Astrocyte of the cerebellum (primary cell): ENCODE results near the gene OPCML.

Experiments used
- DNase-seq: peaks from one replicate; pipeline ENCODE4 v3.0.0-alpha.2; 2011; ENCODE audit warnings: low read depth
- H3K4me3 ChIP-seq: 2 replicates; pipeline ENCODE4 v1.5.1; 2011; ENCODE audit warnings: mild to moderate bottlenecking, low read depth, low read length, moderate library complexity
- CTCF ChIP-seq: IDR thresholded peaks from 2 replicates; pipeline ENCODE4 v1.5.1; 2012; ENCODE audit warnings: low read length, low read depth, moderate library complexity, mild to moderate bottlenecking; ENCODE audit errors: missing control alignments
- in situ Hi-C: cut with HindIII; loops from 2 replicates; pipeline ENCODE4 v1.10.0; 2017; ENCODE audit warnings: low sequenced_read_pairs

Gene OPCML

GRCh38 chr11:132680584-132680983, 851.7 kb downstream of the OPCML start:
- in situ Hi-C loops = no loop called here
- no peak overlapping the region for H3K4me3 ChIP-seq
- TF ChIP-seq CTCF = no peak
- DNase-seq = no peak

- DNase-seq = no peak
- TF ChIP-seq CTCF = no peak
- H3K4me3 ChIP-seq = no peak overlapping the region
- in situ Hi-C loops = no loop called here
Measured at GRCh38 chr11:132674151-132674550, 858.1 kb downstream of the OPCML start.

- no peak for DNase-seq
- H3K4me3 ChIP-seq = no peak overlapping the region
- in situ Hi-C loops = no loop called here
- no peak for TF ChIP-seq CTCF
Measured at GRCh38 chr11:132671851-132672370, 860.4 kb downstream of the OPCML start.

GRCh38 chr11:132670921-132671675, 861.2 kb downstream of the OPCML start:
- no peak overlapping the region for H3K4me3 ChIP-seq
- in situ Hi-C loops = no loop called here
- no peak for DNase-seq
- TF ChIP-seq CTCF = no peak

GRCh38 chr11:132669949-132670348, 862.4 kb downstream of the OPCML start:
- DNase-seq = no peak
- in situ Hi-C loops = no loop called here
- no peak for TF ChIP-seq CTCF
- H3K4me3 ChIP-seq = no peak overlapping the region

- in situ Hi-C loops = no loop called here
- TF ChIP-seq CTCF = no peak
Measured at GRCh38 chr11:132665205-132665604, 867.1 kb downstream of the OPCML start.

More at GRCh38 chr11:132665205-132665604, 867.1 kb downstream of the OPCML start:
- DNase-seq = no peak
- no peak overlapping the region for H3K4me3 ChIP-seq
